ENCODE measurements around the gene KBTBD8. TPM values are rescaled to one million over a fixed set of nuclear protein-coding genes. Genes with fewer than 3 reads are reported as not detected.

The KBTBD8 gene
- total and polyA plus RNA-seq, 5 experiments from 2014 or later, result 0.35 to 5.2 (median 1.7) TPM

DNA sequence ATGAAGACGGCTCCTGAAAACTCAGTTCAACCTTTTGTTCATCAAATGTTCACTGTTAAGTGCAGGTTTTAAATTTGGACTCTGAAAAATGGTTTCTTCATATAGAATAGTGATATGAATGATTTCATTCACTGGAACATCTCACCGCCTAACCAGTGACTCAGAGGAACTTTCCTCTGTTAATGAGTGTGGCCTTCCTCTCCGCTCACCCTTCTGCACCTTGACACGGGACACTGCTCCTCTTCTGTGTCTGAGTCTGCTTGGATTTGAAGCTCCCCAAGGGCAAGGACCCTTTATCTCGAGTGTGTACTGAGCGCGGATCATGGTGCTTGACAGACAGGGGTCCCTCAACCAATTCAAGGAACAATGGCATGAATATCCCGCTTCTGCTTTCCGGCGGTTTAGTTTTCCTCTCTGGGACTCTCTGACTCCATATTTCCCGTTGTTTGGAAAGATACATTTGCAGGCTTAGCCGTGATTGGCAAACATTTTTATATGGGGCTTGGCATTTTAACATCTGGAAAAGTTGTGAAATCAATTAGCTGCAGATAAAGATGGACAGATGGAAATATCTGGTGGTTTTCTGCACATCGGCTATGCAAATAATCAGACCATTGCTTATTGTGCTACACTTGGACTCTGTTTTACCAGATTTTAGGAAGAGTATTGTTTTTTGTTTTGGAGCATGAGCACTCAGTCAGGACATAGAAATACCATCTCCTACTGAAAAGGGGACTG is 20.9 kb downstream of the KBTBD8 start:
- Mint-ChIP-seq H3K9me3 (no peaks in the 10 kb centered on the region), H3K27me3 (peaks cover 0 to 2% (median 0%) of the 10 kb centered on the region in 5 donors), H3K4me3 (no peak overlapping the region), H3K27ac (peak overlapping the region in 1 of 10 donors; percentile 32), H3K4me1 (peaks cover 17 to 30% (median 24%) of the 10 kb centered on the region in 4 donors), H3K36me3 (no peaks in the 10 kb centered on the region)
- ATAC-seq (no peak), DNase-seq (no peak)
- POLR2A ChIA-PET, result no interaction called here

- Mint-ChIP-seq H3K27ac (no peak overlapping the region), H3K27me3 (peaks cover 0 to 2% (median 0%) of the 10 kb centered on the region in 5 donors), H3K4me3 (no peak overlapping the region), H3K9me3 (no peaks in the 10 kb centered on the region), H3K4me1 (peaks cover 0 to 9% (median under 1%) of the 10 kb centered on the region in 4 donors), H3K36me3 (peaks cover 0 to 6% (median 0%) of the 10 kb centered on the region in 3 donors)
- DNase-seq (no peak), ATAC-seq (no peak)
- POLR2A ChIA-PET, result no interaction called here
These were observed 30.1 kb downstream of the KBTBD8 start for GRCh38 chr3:67028001-67028784.

- DNase-seq (no peak), ATAC-seq (no peak)
- no peak overlapping the region for H3K27ac Mint-ChIP-seq
- peaks cover 0 to 9% (median under 1%) of the 10 kb centered on the region in 4 donors for H3K4me1 Mint-ChIP-seq
- H3K4me3 Mint-ChIP-seq, result no peak overlapping the region
- peaks cover 0 to 8% (median 2%) of the 10 kb centered on the region in 5 donors for H3K27me3 Mint-ChIP-seq
- H3K36me3 Mint-ChIP-seq, result peaks cover 0 to 6% (median 0%) of the 10 kb centered on the region in 3 donors
- POLR2A ChIA-PET, result no interaction called here
- no peaks in the 10 kb centered on the region for H3K9me3 Mint-ChIP-seq
These were observed 33.0 kb downstream of the KBTBD8 start for GRCh38 chr3:67030785-67031740.

DNA sequence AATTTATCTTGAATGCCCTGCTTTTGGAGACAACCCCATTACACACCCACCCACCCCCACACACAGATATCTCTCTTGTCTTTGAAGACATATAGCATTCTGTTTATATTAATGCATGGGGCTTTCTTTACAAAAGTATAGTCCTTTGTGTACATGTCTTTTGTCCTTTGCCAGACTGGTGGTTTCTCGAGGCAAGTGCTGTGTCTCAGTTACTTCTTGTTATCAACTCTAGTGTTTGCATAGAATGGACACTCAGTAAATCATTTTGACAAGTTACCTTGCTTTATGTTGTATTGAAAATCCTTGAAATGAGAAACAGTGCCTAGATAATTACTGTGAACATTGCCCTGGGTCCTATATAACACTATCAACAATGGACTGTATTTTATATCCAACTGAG is 33.9 kb downstream of the KBTBD8 start:
- Mint-ChIP-seq H3K36me3 (peaks cover 0 to 6% (median 0%) of the 10 kb centered on the region in 3 donors), H3K4me3 (no peak overlapping the region), H3K27me3 (peaks cover 0 to 9% (median 2%) of the 10 kb centered on the region in 5 donors), H3K27ac (no peak overlapping the region), H3K4me1 (peaks cover 0 to 9% (median under 1%) of the 10 kb centered on the region in 4 donors), H3K9me3 (no peaks in the 10 kb centered on the region)
- POLR2A ChIA-PET, result no interaction called here
- DNase-seq, result no peak
- no peak for ATAC-seq

DNA sequence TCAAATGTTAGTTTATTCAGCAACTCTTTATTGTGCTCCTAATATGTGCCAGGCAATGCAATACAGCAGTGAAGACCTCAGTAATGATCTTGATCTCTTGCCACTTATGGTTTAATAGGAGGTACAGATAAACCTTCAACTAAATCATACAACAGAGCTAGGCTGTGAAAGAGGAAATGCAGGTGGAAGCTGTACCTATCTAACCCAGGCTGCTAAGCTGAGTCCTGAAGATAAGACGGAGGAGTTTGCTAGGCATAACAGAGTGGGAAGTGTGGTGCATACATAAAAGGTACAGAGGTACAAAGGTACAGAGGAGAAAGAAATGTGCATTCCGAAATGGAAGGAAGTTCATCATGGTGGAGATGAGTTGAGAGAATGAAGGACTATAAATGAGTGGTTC is 35.0 kb downstream of the KBTBD8 start:
- Mint-ChIP-seq H3K36me3 (peaks cover 0 to 6% (median 0%) of the 10 kb centered on the region in 3 donors), H3K4me3 (no peak overlapping the region), H3K9me3 (no peaks in the 10 kb centered on the region), H3K4me1 (peaks cover 0 to 9% (median under 1%) of the 10 kb centered on the region in 4 donors), H3K27ac (no peak overlapping the region), H3K27me3 (peaks cover 0 to 9% (median 2%) of the 10 kb centered on the region in 5 donors)
- POLR2A ChIA-PET, result no interaction called here
- ATAC-seq (no peak), DNase-seq (no peak)

DNA sequence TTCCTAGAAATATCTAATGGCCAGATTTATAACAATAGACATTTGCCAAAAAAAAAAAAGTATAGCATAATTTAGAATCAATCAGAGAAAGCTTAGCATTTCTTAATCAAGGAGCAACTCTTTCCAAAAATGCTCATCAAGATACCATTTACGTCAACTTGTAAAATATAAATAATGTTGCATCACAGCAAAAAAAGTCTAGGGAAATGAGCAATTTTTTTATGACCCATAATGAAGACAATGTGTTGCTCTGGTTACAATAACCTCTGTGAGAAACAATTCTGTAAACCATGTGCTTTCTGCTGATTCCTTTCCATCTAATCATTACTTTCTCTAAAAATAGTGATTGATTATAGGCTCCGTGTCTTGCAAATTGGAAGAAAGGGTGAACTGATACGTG is 36.3 kb downstream of the KBTBD8 start:
- peaks cover 0 to 6% (median under 1%) of the 10 kb centered on the region in 4 donors for H3K4me1 Mint-ChIP-seq
- DNase-seq (no peak), ATAC-seq (no peak)
- H3K4me3 Mint-ChIP-seq, result no peak overlapping the region
- H3K27me3 Mint-ChIP-seq, result peaks cover 0 to 9% (median 2%) of the 10 kb centered on the region in 5 donors
- H3K9me3 Mint-ChIP-seq, result no peaks in the 10 kb centered on the region
- H3K36me3 Mint-ChIP-seq, result peaks cover 0 to 6% (median 0%) of the 10 kb centered on the region in 3 donors
- H3K27ac Mint-ChIP-seq, result no peak overlapping the region
- POLR2A ChIA-PET, result no interaction called here

- Mint-ChIP-seq H3K4me1 (no peaks in the 10 kb centered on the region), H3K9me3 (no peaks in the 10 kb centered on the region), H3K36me3 (no peaks in the 10 kb centered on the region), H3K4me3 (no peak overlapping the region), H3K27me3 (peaks cover 0 to 9% (median 2%) of the 10 kb centered on the region in 5 donors), H3K27ac (no peak overlapping the region)
- POLR2A ChIA-PET, result no interaction called here
- DNase-seq (no peak), ATAC-seq (no peak)
These were observed 39.5 kb downstream of the KBTBD8 start for GRCh38 chr3:67037615-67038014.

- POLR2A ChIA-PET, result no interaction called here
- DNase-seq, result no peak
- Mint-ChIP-seq H3K9me3 (no peaks in the 10 kb centered on the region), H3K27me3 (peaks cover 0 to 2% (median 0%) of the 10 kb centered on the region in 5 donors), H3K4me3 (no peak overlapping the region), H3K36me3 (no peaks in the 10 kb centered on the region), H3K4me1 (peaks cover 0 to 15% (median under 1%) of the 10 kb centered on the region in 4 donors), H3K27ac (no peak overlapping the region)
- no peak for ATAC-seq
These were observed 46.2 kb downstream of the KBTBD8 start for GRCh38 chr3:67044295-67044694.

DNA sequence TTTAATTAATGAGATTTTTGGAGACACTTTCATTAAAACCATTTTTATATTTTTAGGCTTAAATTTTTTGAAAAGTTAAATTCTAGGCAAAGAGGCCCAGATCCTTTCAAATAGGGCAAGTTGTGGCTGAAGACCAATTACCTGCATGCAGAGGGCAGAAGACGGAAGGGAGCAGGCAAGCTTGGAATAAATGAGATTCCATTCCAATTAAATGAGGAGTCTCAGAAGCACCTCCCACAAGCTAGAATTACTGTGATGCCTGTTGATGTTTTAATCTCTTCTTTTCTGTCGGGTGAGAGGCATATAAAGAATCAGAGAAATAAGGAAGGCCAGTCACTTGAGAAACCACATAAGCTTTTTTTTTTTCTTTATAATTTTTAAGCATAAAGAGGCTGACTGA is 46.8 kb downstream of the KBTBD8 start:
- no peak for DNase-seq
- Mint-ChIP-seq H3K27me3 (peaks cover 0 to 2% (median 0%) of the 10 kb centered on the region in 5 donors), H3K9me3 (peaks cover 0 to 3% (median 0%) of the 10 kb centered on the region in 9 donors), H3K27ac (no peak overlapping the region), H3K4me3 (no peak overlapping the region), H3K36me3 (no peaks in the 10 kb centered on the region), H3K4me1 (peaks cover 0 to 18% (median under 1%) of the 10 kb centered on the region in 4 donors)
- ATAC-seq, result no peak
- POLR2A ChIA-PET, result interaction anchor here (0.6 kb wide), 1 partner anchor 16 kb away, joined by 9 read pairs; no protein-coding TSS in a partner anchor

GRCh38 chr3:67045711-67046465 is 47.8 kb downstream of the KBTBD8 start:
- Mint-ChIP-seq H3K27me3 (peaks cover 0 to 2% (median 0%) of the 10 kb centered on the region in 5 donors), H3K36me3 (peaks cover 0 to 4% (median 4%) of the 10 kb centered on the region in 3 donors), H3K4me1 (peaks cover 0 to 18% (median under 1%) of the 10 kb centered on the region in 4 donors), H3K9me3 (peaks cover 0 to 8% (median 3%) of the 10 kb centered on the region in 9 donors), H3K27ac (no peak overlapping the region), H3K4me3 (no peak overlapping the region)
- POLR2A ChIA-PET, result no interaction called here
- DNase-seq (no peak), ATAC-seq (no peak)

- H3K4me3 Mint-ChIP-seq, result no peak overlapping the region
- peaks cover 0 to 9% (median 3%) of the 10 kb centered on the region in 9 donors for H3K9me3 Mint-ChIP-seq
- H3K36me3 Mint-ChIP-seq, result peaks cover 0 to 4% (median 4%) of the 10 kb centered on the region in 3 donors
These were observed 48.9 kb downstream of the KBTBD8 start for GRCh38 chr3:67047051-67047450.

More at GRCh38 chr3:67047051-67047450, 48.9 kb downstream of the KBTBD8 start:
- H3K27me3 Mint-ChIP-seq, result peaks cover 0 to 2% (median 0%) of the 10 kb centered on the region in 5 donors
- H3K4me1 Mint-ChIP-seq, result peaks cover 0 to 18% (median under 1%) of the 10 kb centered on the region in 4 donors
- H3K27ac Mint-ChIP-seq, result no peak overlapping the region
- no peak for ATAC-seq
- POLR2A ChIA-PET, result no interaction called here
- no peak for DNase-seq

Measured in naive thymus-derived CD8-positive, alpha-beta T cell (primary cell).